Measurements from ENCODE around the gene MYO18B.

MYO18B gene

DNA sequence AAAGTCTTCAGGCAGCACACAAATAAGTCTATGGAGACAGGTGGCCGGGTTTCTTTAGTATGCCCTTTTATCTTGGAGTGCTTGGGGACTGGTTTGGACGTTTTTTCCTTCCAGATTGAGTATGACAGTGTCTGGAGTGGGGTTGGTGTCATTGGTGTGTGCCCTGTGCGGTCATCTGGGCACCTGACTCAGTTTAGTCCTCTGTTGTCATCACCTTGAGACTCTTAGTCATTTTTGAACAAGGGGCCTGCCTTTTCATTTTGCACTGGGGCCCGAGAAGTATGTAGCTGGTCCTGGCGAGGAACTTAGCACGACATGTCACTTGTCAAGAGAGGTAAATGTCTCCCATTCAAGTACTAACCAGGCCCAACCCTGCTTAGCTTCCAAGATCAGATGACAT is 27.2 kb upstream of the MYO18B start:
- no peak for DNase-seq

DNA sequence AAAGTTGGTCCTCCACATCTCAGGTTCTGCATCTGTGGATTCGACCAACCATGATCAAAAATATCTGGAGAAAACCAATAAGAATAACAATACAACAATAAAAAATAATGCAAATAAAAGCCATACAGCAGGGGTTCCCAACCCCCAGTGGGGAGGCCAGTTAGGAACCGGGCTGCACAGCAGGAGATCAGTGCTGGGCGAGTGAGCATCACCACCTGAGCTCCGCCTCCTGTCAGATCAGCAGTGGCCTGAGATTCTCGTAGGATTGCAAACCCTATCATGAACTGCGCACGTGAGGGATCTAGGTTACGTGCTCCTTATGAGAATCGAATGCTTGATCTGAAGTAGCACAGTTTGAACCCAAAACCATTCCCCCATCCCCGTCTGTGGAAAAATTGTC is 25.4 kb upstream of the MYO18B start:
- DNase-seq: no peak

DNA sequence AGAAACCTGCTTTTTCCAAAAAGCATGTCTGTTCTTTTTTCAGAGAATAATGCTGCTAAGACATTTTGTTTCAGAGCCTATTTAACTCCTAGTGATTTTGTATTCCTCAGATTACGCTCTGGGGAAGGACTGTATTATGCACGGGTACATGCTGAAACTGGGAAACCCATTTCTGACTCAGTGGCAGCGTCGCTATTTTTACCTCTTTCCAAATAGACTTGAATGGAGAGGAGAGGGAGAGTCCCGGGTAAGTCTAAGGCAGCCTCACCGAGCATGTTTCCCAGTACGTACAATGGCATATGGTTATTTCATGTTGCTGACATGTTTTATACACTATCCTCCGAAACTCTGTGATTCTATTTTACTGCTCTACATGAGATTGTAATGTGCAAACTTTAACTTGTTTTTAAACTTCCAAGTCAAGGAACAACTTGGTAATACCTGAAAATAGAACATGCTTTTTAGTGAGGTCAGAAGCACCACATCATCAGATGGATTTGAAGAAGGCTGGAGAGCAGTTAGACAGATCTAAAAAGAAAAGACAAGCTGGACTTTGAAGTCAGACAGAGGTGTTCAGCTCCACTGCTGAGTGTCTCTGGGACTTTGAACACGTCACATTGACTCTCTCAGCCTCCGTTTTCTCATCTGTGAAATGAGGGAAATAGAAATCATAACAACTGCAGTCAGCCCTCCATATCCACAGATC is 23.7 kb upstream of the MYO18B start:
- no peak for DNase-seq

DNA sequence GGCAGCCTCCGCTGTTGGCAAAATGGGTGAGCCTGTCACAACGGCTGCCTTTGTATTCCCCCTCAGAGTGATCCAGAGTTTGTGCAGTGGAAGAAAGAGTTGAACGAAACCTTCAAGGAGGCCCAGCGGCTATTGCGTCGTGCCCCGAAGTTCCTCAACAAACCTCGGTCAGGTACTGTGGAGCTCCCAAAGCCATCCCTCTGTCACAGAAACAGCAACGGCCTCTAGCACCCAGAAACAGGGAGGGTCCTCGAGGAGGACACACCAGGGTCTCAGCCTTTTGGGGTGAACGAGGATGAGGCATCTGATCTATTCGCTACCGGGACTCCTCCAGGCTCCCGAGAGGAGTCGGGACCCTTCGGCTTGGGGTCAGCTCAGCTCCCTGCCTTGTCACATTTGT is 19.8 kb upstream of the MYO18B start:
- no peak for DNase-seq

DNA sequence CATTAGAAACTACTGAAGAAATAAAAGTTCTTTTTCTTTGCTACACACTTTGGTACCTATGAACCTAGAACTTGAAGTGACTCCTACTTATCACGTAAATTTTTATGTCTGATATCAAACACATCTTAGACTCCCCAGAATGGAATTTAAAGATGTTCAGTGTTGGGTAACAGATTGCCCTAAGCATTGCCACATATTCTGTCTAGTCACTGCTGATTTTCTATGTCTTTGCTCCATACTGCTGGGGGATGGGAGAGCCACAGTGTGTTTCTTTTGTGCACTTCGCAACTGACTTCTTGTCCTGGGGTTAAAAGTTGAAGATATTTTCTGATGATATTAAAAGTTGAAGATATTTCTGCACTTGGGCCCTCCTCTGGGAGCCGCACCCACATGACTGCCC is 19.4 kb upstream of the MYO18B start:
- no peak for DNase-seq

DNA sequence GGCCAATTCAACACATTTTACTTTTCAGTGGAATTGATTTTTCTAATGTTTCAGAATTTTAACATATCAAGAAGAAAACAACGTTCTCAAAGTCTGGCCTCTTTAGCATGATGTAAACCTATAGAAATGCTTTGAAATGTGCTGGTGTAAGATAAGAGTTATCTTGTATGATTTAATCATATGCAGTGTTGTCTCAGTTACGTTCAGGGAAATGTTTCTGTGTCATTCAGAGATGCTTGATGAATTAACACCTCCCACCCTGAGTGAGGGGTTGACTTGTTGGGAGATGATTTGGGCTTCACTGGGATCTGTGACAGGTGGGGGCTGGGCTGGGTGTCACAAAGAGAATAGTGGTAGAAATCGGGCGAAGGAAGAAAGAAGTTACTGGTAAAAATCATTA is 15.7 kb upstream of the MYO18B start:
- no peak for DNase-seq

DNA sequence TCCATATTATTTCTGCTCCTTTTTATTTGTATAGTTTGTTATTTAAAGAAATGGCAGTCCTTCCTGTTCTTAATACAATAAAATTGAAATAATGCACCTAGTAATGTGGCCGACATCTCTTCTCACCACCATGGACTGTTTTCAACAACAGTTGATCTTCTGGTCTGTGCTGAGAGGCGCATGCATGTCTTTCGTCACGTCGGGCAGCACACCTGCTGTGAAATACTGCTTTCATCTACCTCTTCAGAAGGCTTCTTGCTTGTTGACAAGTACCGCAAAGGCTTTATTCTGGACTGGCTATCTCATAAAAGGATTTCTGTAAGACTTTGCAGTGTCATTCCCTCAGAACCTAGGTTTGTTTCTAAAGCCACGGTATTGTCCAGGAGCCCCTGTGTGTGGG is 13.9 kb upstream of the MYO18B start:
- no peak for DNase-seq

DNA sequence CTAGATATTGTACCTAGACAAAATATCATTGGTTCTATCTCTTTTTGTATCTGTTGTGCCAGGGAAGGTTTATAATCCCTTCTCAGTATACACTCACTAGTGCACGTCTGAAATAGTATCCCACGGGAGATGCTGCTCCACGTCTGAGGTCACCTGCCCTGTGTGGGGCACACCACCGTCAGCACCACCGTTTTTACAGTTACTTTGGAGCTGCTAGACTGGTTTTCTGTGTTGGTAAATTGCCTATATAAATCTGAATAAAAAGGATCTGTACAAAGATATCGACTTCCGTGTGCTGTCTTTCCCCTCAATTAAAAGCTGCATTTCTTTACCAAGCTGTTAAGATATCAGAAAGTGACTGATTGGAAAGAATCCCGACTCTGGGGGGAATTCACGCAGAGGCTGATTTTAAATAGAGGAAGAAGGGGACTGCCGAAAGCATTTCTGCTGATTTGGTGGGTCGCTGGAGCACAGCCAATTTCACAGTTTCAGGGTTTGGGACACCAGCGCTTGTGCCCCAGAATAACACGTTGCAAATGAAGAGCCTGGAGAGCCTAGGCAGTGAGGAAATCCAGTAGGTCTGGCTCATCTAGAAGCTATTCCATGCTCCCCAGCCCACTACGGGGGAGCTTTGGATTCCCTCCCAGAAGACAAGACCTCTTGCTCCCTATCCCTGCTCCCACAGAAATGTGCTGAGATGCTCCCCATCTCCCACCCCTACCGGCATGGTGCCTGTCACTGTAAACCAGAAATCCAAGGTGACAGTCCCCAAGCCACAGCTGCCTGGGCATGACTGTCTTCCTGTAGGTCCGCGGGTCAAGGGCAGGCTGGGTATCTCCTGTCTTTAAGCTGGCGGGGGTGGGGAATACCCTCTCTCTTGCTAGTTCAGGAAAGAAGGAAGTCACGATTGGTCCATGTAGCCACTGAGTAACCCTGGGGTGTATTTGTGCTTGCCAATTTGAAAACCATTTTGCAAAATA is 12.7 kb upstream of the MYO18B start:
- no peak for DNase-seq

DNA sequence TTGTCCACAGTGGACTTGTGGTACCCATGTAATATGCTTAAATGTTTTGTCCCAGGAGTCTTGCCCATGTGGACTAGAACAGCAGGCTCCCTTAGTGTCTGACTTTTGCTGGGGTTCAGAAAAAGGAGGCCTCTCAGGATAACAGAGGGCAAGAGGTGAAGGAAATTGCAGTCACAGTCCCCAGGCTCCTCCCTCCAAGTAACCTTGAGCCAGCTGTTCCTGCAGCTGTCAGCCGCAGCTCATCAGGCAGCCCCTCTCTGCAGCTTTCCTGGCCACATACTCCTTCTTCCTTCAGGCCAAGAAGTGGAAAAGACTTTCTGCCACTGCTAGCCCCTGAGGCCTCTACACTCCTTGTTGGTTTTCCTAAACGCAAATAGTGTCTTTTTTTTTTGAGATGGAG is 6.3 kb upstream of the MYO18B start:
- DNase-seq: no peak

DNA sequence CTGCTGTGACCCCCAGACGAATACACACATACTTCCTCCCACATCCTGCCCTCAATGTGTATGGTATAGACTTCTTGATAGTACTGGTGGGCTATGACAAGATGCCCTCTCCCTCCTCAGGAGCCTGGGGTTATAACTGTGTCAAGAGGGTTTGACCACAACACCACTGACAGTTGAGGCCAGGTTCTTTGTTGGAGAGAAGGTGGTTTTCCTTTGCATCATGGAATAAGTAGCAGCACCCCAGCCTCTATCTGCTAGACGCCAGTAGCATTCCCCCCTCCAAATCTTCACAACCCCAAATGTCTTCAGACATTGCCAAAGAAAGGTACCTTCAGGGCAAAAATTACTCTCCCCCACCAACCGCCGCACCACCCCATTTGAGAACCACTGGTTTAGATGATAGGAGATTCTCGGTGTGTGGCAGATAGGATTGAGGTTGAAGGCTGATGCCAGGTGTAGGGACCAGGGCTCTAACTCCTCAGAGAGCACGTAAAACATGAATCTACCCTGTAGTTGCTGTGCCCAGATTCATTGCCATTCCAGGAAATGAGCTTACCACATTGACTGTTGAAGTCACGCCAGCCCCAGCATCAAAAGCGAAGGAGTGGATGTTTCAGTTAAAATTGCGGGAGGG is 5.5 kb upstream of the MYO18B start:
- DNase-seq: no peak

DNA sequence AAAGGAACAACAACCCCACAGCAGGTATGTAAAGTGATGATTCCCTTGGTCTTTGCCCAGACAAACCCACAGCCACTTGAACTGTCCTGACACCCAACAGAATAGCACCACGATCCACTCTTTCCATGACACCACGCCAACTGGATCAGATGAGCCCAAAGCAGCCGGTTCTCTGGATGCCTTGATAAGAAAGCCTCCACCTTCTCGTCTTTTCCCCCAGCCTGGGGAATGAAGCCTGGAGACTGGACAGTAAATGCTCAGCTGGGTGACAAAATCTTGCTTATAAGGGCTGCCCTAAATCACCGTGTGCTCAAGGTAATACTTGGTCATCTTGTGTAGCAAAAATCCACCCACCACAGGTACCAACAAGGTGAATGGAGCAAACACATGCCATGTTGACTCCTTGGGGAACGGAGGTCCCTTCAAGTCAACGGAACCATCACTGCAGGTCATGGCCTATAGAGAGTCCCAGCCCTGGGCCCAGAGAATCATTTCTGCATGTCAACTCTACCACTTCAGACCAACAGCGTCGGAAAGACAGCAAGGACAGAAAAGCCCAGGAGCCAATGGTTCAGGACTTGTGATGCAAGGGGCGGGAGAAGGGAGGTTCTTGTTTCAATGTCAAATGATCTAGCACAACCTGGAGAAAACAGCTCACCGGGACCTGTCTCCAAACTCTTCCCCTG is 2.2 kb upstream of the MYO18B start:
- DNase-seq: no peak

DNA sequence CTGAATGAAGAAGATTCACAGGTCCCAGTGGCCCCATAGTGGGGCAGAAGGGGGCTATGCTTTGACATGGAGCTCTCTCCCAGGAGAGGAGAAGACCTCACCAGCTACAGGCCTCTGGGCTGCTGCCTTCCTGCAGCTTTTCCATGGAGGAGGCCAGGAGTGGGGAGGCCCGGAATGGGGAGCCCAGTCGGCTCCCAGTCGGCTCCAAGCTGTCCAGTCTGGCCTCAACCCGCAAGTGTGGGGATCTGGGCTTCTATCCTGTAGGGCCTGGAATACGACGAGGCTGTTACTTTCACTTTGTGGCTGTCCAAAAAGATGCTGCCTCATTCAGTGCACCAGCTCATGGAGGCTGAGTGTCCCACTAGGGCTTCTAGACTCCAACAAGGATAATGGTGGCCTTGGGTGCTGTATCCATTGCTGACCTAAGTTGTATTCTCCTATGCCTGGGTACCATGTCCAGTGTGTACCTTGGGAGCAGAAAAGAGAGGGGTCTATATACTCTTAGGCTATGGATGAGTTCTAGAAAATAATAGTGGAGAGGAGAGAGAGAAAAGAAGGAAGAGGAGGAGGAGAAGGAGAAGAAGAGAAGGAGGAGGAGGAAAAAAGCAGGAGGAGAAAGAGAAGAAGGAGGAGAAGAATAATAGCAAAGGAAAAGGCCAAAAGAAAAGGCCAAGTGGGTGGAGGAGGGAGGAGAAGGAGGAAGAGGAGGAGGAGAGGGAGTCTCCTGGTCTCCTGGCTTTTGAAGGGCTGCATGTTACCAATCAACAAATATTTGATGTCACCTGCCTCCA is 1.1 kb downstream of the MYO18B start:
- no peak for DNase-seq

DNA sequence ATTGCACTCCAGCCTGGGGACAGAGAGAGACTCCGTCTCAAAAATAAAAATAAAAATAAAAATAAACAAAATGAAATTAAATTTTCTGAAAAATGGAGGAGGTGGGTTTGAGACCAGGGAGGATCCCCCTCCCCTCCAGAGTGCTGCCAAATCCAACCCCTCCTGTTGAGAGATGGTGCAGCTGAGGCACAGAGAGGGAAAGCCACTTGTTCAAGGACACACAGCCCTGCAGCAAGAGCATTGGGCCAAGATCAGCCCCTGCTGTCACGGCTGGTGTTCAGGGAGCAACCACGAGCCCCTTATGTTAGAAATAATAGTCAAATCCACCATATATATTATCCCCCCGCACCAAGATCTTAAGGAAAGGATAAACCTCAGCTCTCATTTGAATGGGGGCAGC is 2.7 kb downstream of the MYO18B start:
- no peak for DNase-seq

DNA sequence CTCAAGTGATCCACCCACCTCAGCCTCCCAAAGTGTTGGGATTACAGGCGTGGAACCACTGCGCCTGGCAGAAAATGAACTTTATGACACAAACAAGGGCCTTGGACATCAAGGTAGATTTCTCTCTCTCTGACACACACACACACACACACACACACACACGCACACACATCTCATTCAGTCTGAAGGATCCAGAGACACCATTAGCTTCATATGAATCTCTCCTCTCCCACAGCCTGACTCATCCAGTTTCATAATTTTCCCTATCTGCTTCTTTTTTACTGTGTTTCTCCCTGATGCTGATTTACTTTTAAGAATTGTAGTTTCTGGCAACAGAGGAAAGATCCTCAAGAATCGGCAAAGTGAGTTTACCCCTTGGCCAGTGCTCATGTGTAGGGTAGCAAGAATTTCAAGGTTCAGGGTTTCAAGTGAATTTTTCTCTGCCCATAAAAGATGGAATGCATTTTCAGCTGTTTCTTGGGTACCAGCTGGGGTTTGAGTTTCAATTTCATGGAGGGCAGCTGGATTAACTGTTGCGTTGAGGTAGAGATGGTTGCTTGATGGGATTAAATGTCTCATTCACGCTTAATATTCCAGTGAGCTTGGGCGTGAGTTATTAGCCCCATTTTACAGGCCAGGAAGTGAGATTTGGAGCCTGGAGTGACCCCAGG is 3.5 kb downstream of the MYO18B start:
- no peak for DNase-seq

DNA sequence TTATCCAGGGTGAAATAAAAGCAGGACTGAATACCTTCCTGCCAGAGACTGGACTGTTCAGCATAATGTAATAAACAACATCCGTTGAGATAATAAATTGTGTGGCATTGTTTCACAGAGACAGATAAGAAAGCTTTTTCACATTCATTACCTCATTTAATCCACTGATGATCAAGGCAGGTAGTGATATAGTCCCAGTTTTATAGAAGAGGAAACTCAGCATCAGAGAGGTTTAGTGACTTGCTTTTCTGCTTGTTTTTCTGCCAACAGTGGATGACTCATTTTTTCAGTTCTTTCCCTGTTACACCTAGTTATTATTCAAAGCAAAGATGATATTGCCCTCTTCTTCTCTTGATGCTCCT is 4.0 kb downstream of the MYO18B start:
- no peak for DNase-seq

DNA sequence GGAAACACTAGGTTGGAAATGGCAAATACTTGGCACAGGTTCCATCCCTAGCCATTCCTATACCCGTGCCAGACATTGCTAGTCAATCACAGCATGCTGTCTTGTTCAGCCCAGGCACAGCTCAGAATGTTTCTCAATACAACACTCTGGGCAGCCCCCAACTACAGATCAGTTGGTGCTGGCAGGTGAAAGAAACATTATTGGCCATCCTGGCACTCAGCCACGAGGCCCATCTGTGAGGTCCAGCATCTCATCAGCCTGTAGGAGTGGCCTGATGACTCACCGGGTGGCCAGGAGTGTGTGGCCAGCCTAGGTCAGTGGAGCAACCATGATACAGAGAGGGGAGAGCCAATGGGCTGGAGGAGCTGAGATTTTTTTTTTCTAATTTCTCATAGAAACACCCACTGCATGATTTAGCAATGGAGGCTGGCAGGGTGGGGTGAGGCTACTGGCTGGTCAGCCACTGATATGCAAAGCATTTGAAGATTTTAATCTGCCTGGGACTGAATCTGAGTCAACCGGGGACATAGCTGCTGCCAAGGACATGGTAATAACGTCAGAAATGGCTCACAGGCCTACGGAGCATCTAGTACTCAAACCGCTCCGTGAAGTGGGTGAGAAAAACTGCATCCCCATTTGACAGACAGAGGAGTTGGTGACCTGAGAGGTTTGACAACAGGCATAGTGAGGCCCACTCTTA is 5.4 kb downstream of the MYO18B start:
- DNase-seq: no peak

DNA sequence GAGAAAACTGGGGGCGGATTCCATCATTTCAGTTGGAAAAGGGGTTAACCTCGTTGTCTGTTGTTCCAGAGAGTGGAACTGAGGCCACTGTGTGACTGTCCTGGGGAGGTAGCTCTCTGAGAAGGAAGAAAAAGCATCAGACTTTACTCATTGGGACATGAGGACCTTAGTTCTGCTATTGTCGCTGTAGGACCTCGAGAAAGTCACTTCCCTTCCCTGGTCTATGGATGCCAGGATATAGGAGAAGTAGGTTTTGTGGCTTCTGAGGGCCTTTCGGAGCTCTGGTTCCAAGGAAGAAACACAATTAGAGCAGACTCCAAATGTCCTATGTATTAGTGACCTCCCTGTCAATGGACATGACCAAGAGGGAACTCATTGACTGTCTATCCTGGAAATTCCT is 6.2 kb downstream of the MYO18B start:
- DNase-seq: no peak

DNA sequence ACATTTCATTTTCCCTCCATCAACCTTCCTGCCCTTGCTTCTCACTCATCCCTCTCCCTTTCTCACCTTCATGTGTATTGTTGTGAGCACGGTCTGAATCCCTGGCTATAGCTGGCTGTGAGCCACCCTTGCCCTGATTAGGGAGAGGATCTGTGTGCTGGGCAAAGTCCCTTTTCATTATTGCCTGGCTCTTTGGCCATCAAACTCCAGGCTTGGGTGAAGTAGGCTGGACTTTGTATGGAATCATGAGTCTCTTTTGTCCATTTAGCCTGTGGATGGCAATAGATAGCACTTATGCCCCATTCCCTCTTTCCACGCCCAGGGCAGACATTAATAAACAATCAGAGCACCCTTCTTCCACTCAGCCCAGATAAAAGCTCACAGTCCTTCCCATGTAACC is 6.7 kb downstream of the MYO18B start:
- DNase-seq: no peak

DNA sequence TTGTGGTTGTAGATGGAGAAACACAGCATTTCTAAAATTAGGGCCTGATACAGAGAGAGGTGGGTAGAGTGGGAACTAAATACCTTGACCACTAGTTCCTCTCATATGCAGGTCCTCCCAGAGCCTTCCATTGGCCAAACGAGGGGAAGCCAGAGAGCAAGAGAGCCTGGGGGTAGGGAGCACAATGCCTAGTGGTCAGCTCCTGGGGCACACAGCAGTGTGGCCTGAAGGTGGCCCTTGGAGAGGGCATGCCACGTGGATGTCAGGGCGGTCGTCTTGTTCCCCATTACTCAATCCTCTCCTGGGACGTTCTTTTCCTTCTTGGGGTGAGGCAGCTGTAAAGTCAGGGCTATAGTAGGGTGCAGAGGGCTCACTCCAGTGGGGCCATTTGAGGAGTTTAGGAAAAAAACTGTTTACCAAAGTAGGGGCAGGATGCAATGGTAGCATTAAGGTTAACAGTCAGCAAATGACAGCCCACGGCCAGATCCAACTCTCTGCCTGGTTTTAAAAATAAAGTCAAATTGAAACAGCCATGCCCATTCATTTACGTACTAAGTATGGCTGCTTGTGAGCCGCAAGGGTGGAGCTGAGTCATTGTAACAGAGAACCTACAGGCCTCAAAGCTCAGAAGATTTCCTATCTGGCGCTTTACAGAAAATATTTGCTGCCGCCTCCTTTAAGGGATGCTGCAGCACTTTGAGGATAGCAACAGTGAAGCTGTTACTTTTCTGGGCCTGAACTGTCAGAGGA is 7.6 kb downstream of the MYO18B start:
- no peak for DNase-seq

DNA sequence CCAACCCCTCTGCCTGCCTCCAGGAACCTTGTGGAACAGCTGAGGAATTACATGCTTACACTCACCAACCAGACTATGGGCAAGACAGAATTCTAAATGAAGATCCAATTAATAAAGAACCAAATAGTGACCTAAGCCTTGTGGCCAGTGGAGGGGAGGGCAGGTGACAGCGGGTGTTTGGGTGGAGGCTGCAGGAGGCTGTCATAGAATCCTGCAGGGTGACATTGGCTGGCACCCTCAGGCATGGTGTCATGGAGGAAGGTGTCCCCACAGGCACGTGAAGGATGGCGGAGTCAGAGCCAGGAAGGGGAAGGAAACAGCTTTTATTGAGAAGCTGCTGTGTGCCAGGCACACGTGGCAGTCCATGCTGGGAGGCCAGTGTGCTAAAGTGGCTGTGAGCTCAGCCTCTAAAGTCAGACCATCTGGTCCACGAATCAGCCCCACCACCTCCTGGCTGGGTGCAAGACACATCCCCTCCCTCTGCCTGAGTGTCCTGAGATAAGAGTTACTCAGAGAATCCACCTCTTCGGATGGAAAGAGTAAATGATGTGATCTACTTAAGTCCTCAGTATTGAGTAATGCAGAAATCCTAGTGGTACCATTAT is 8.7 kb downstream of the MYO18B start:
- DNase-seq: no peak
